Amniotic epithelial cell (primary cell): ENCODE data around the gene ARHGAP15.

Experiments
- DNase-seq: peaks from one replicate; pipeline ENCODE4 v3.0.0-alpha.2; 2010; ENCODE audit warnings: low read depth

The ARHGAP15 gene

GRCh38 chr2:143345887-143346787 lies 216.9 kb downstream of the ARHGAP15 start:
- no peak for DNase-seq

GRCh38 chr2:143347271-143347695 lies 218.1 kb downstream of the ARHGAP15 start:
- no peak for DNase-seq

GRCh38 chr2:143347901-143348414 lies 218.7 kb downstream of the ARHGAP15 start:
- DNase-seq: no peak

- no peak for DNase-seq
Measured at GRCh38 chr2:143354050-143354750, 225.0 kb downstream of the ARHGAP15 start.

GRCh38 chr2:143355870-143356269 lies 226.7 kb downstream of the ARHGAP15 start:
- DNase-seq: no peak

GRCh38 chr2:143356336-143356735 lies 227.1 kb downstream of the ARHGAP15 start:
- DNase-seq: no peak

GRCh38 chr2:143356736-143357446 lies 227.7 kb downstream of the ARHGAP15 start:
- DNase-seq: no peak

GRCh38 chr2:143357966-143358365 lies 228.7 kb downstream of the ARHGAP15 start:
- no peak for DNase-seq

- no peak for DNase-seq
Measured at GRCh38 chr2:143361346-143361745, 232.1 kb downstream of the ARHGAP15 start.

- DNase-seq: peak; percentile 30
Measured at GRCh38 chr2:143371616-143372015, 242.4 kb downstream of the ARHGAP15 start.

GRCh38 chr2:143375384-143375880 lies 246.2 kb downstream of the ARHGAP15 start:
- peak; percentile 76 for DNase-seq

- DNase-seq: no peak
Measured at GRCh38 chr2:143378996-143379395, 249.8 kb downstream of the ARHGAP15 start.

- no peak for DNase-seq
Measured at GRCh38 chr2:143379955-143380354, 250.7 kb downstream of the ARHGAP15 start.

GRCh38 chr2:143382573-143382972 lies 253.4 kb downstream of the ARHGAP15 start:
- no peak for DNase-seq

GRCh38 chr2:143383016-143383415 lies 253.8 kb downstream of the ARHGAP15 start:
- DNase-seq: no peak

- DNase-seq: no peak
Measured at GRCh38 chr2:143384111-143384510, 254.9 kb downstream of the ARHGAP15 start.

- no peak for DNase-seq
Measured at GRCh38 chr2:143390171-143390570, 261.0 kb downstream of the ARHGAP15 start.

GRCh38 chr2:143392358-143392757 lies 263.1 kb downstream of the ARHGAP15 start:
- DNase-seq: no peak

GRCh38 chr2:143394062-143394461 lies 264.8 kb downstream of the ARHGAP15 start:
- DNase-seq: no peak

- peak; percentile 44 for DNase-seq
Measured at GRCh38 chr2:143397884-143398614, 268.8 kb downstream of the ARHGAP15 start.

GRCh38 chr2:143398781-143399180 lies 269.6 kb downstream of the ARHGAP15 start:
- DNase-seq: no peak
